Activated naive CD4-positive, alpha-beta T cell treated with anti-CD3 and anti-CD28 coated beads for 36 hours (primary cell): ENCODE results near the gene C11orf65. TPM values are rescaled to one million over a fixed set of nuclear protein-coding genes. Genes with fewer than 3 reads are reported as not detected.
"Not testable (repeated sequence)": the region's sequence is repeated elsewhere in the genome, so short reads cannot be mapped to it uniquely, and the experiment has no call there.

Source experiments
- CTCF ChIA-PET: fragments of 350-600 bp; sonication (Branson Sonifier 250); formaldehyde crosslinking; loops from one replicate; lab custom pipeline; 2021; ENCODE audit warnings: antibody characterized with exemption; lab: Charles Lee
- DNase-seq: peaks from one replicate; pipeline ENCODE4 v3.0.0-alpha.2; 2020
- H3K27ac Mint-ChIP-seq: one replicate; pipeline ENCODE4 v1.8.0; 2021; ENCODE audit warnings: mild to moderate bottlenecking, mixed read lengths
- H3K27me3 Mint-ChIP-seq: one replicate; pipeline ENCODE4 v1.8.0; 2021; ENCODE audit warnings: low read depth, mixed read lengths
- H3K36me3 Mint-ChIP-seq: one replicate; pipeline ENCODE4 v1.8.0; 2021; ENCODE audit warnings: low read depth, mixed read lengths
- H3K4me1 Mint-ChIP-seq: one replicate; pipeline ENCODE4 v1.8.0; 2021; ENCODE audit warnings: low read depth, mixed read lengths
- H3K4me3 Mint-ChIP-seq: one replicate; pipeline ENCODE4 v1.8.0; 2021; ENCODE audit warnings: mild to moderate bottlenecking, moderate library complexity, mixed read lengths
- H3K9me3 Mint-ChIP-seq: one replicate; pipeline ENCODE4 v1.8.0; 2021; ENCODE audit warnings: mixed read lengths
- intact Hi-C: fragments of 100-400 bp; cut with micrococcal nuclease; formaldehyde crosslinking; loops from one replicate; pipeline ENCODE4 v1.15.1; 2023
- total RNA-seq, 2 experiments: library from RNA; stranded (reverse); gene quantifications; one replicate each; pipeline ENCODE4 v1.2.3, GENCODE V29; 2021

C11orf65 gene
- total RNA-seq, 2 experiments from 2014 or later = 2.2 to 3.1 TPM

DNA sequence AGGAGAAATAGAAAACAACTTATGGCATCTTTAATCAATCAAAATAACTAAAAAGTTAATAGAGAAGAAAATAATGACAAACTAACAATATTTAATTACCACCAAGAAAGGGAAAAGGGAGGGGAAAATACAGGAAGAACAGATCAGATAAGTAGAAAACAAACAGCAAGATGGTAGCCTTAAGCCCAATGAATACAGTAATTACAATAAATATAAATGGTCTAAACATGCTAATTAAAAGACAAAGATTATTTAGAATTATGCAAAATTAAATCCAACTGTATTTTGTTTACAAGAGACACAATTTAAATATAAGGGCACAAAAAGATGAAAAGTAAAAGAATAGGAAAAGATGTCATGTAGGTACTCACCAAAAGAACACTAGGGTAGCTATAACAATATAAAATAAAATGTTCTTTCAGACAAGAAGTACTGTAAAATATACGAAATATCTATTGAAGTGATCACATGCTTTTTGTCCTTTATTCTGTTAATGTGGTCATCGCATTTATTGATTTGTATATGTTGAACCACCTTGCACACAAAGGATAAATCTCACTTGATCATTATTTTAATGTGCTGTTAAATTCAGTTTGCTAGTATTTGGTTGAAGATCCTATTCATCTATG lies 14.0 kb downstream of the C11orf65 start:
- intact Hi-C loops = no loop called here
- Mint-ChIP-seq H3K36me3 (peaks cover 2% of the 10 kb centered on the region), H3K27me3 (no peaks in the 10 kb centered on the region), H3K4me1 (no peaks in the 10 kb centered on the region), H3K4me3 (no peak overlapping the region), H3K27ac (no peak overlapping the region), H3K9me3 (peaks cover 21% of the 10 kb centered on the region)
- no peak for DNase-seq
- CTCF ChIA-PET = no interaction called here

DNA sequence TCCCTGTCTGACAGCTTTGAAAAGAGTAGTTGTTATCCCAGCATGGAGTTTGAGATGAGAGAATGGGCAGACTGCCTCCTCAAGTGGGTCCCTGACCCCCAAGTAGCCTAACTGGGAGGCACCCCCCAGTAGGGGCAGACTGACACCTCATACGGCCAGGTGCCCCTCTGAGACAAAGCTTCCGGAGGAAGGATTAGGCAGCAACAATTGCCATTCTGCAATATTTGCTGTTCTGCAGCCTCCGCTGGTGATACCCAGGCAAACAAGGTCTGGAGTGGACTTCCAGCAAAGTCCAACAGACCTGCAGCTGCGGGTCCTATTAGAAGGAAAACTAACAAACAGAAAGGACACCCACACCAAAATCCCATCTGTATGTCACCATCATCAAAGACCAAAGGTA lies 25.9 kb downstream of the C11orf65 start:
- H3K27ac Mint-ChIP-seq, H3K27me3 Mint-ChIP-seq, intact Hi-C loops, H3K4me1 Mint-ChIP-seq, DNase-seq, H3K4me3 Mint-ChIP-seq, CTCF ChIA-PET: not testable (repeated sequence)
- H3K9me3 Mint-ChIP-seq = peaks cover 21% of the 10 kb centered on the region
- H3K36me3 Mint-ChIP-seq = peaks cover 13% of the 10 kb centered on the region

DNA sequence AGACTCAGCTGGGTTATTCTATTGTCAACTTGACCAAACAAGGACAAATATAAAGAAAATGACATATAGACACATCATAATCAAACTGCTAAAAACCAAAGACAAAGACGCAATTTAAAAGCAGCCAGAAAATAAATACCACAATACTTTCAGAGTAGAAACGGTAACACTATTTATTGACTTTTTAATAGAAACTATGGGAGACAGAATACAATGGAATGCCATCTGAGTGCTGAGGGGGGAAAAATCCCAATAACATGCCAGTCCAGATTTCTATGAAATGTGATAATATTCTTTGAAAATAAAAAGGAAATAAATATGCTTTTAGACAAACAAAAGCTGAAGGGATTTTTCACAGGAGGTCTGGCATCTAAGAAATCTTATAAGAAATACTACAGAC lies 30.7 kb downstream of the C11orf65 start:
- Mint-ChIP-seq H3K36me3 (no peaks in the 10 kb centered on the region), H3K27me3 (no peaks in the 10 kb centered on the region), H3K27ac (no peak overlapping the region), H3K4me1 (no peaks in the 10 kb centered on the region), H3K9me3 (peaks cover 7% of the 10 kb centered on the region), H3K4me3 (no peak overlapping the region)
- DNase-seq = no peak
- intact Hi-C loops = no loop called here
- CTCF ChIA-PET = no interaction called here

DNA sequence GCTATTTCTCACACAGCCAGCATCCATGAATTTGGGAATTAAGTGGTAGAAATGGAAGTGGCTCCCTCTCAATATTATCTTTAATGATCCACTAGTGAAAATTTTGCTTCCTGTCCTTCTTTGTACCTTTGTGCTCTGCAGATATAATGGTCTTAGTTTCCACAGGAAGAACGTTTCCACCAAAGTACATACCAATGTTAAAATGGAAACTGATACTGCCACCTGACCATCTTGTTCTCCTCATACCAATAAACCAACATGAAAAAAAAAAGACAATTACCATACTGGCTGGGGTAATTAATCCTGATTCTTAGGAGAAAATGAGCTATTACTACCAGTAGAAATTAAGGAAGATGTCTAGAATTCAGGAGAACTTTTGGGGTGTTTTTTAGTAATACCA lies 32.3 kb downstream of the C11orf65 start:
- peaks cover 3% of the 10 kb centered on the region for H3K9me3 Mint-ChIP-seq
- no peaks in the 10 kb centered on the region for H3K4me1 Mint-ChIP-seq
- no peaks in the 10 kb centered on the region for H3K27me3 Mint-ChIP-seq
- no peaks in the 10 kb centered on the region for H3K36me3 Mint-ChIP-seq
- intact Hi-C loops = no loop called here
- CTCF ChIA-PET = no interaction called here
- H3K27ac Mint-ChIP-seq = no peak overlapping the region
- no peak overlapping the region for H3K4me3 Mint-ChIP-seq
- no peak for DNase-seq

DNA sequence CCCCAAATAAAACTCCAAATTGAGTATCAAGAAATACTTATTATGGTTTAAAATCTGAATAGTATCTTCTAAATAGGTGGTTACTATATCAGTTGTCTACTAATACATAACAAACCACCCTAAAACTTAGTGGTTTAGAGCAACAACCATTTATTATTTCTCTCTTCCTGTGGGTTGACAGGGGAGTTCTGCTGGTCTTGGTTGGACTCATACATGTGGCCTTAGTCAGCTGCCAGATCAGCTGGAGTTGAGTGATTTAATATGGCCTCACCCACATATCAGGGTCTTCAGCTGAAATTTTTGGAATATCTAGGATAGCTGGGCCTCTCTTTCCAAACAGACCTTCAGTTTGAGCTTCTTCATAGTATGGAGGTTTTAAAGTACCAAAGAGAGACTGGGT lies 34.5 kb downstream of the C11orf65 start:
- intact Hi-C loops = no loop called here
- H3K9me3 Mint-ChIP-seq = peaks cover 3% of the 10 kb centered on the region
- no peak for DNase-seq
- no peaks in the 10 kb centered on the region for H3K27me3 Mint-ChIP-seq
- CTCF ChIA-PET = interaction anchor here (0.6 to 0.7 kb wide), 2 partner anchors 203 to 282 kb away, joined by 4 read pairs; no protein-coding TSS in a partner anchor
- H3K4me1 Mint-ChIP-seq = no peaks in the 10 kb centered on the region
- H3K27ac Mint-ChIP-seq = no peak overlapping the region
- H3K36me3 Mint-ChIP-seq = peaks cover 4% of the 10 kb centered on the region
- no peak overlapping the region for H3K4me3 Mint-ChIP-seq

DNA sequence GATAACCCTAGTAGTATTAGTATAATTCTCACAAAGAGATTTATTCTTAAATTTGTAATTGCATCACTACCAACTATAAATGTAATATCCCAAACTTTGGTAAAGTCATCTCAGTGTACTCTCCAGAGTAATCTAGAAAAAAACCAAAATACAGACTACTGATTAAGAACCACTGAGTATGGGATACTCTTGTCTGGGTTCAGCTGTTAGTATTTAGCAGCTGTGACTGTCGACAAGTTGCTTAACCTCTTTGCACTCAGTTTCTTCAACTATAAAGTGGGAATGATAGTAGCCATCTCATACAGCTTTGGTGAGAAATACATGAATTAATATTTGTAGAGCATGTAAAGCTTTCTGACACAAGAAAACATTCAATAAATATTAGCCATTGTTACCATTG lies 35.3 kb downstream of the C11orf65 start:
- H3K27ac Mint-ChIP-seq = no peak overlapping the region
- H3K27me3 Mint-ChIP-seq = no peaks in the 10 kb centered on the region
- no peak overlapping the region for H3K4me3 Mint-ChIP-seq
- H3K9me3 Mint-ChIP-seq = peaks cover 3% of the 10 kb centered on the region
- H3K36me3 Mint-ChIP-seq = peaks cover 4% of the 10 kb centered on the region
- CTCF ChIA-PET = no interaction called here
- H3K4me1 Mint-ChIP-seq = no peaks in the 10 kb centered on the region
- no peak for DNase-seq
- intact Hi-C loops = no loop called here

DNA sequence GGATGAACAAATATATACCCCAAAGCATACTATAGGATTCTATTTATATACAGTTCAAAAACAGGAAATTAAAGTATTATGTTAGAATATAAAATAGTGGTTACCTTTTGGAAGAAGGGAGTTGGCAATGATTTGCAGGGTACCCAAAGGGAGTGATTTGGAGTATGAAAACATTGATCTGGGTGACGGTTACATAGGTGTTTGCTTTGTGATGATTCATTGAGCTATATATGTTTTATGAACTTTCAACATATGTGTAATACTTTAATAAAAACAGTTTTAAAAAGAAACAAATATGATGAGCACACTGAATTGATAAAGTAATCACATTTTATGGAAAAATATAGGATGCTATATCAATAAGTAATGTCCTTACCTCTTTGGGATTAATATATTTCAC lies 36.0 kb downstream of the C11orf65 start:
- H3K27me3 Mint-ChIP-seq = no peaks in the 10 kb centered on the region
- H3K27ac Mint-ChIP-seq = no peak overlapping the region
- H3K36me3 Mint-ChIP-seq = peaks cover 4% of the 10 kb centered on the region
- H3K4me1 Mint-ChIP-seq = no peaks in the 10 kb centered on the region
- intact Hi-C loops = no loop called here
- no peak overlapping the region for H3K4me3 Mint-ChIP-seq
- peaks cover under 1% of the 10 kb centered on the region for H3K9me3 Mint-ChIP-seq
- DNase-seq = no peak
- CTCF ChIA-PET = no interaction called here

DNA sequence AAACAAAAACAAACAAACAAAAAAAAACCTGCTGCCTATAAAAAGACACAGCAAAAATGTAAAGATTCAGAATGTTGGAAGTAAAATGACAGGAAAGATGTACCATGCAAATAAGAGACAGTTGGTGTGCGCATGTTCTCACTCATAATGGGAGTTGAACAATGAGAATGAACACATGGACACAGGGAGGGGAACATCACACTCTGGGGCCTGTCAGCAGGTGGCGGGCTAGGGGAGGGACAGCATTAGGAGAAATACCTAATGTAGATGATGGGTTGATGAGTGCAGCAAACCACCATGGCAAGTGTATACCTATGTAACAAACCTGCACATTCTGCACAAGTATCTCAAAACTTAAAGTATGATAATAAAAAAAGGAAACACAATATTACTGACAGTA lies 49.8 kb downstream of the C11orf65 start:
- DNase-seq = peak; percentile 47
- H3K4me1 Mint-ChIP-seq, H3K9me3 Mint-ChIP-seq, H3K27ac Mint-ChIP-seq, H3K36me3 Mint-ChIP-seq, H3K27me3 Mint-ChIP-seq, H3K4me3 Mint-ChIP-seq: not testable (repeated sequence)
- intact Hi-C loops = loop anchor here (1.0 to 5.0 kb wide), 2 partner anchors 231 to 280 kb away; no protein-coding TSS in a partner anchor
- CTCF ChIA-PET = interaction anchor here (0.6 to 0.7 kb wide), 4 partner anchors 17 to 225 kb away, joined by 3 to 4 read pairs (median 3); no protein-coding TSS in a partner anchor

DNA sequence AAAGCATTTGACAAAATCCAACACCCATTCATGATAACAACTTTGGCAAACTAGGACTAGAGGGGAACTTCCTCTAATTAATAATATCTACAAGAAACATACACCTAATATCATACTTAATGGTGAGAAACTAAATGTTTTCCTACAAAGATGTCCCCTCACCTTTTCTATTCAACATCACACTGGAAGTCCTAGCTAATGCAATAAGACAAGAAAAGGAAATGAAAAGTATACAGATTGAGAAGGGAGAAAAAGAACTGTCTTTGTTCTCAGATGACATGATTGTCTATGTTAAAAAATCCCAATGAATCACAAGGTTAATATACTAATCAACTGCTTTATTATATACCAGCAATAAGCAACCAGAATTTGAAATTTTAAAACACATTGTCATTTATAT lies 52.4 kb downstream of the C11orf65 start:
- H3K9me3 Mint-ChIP-seq = peaks cover 2% of the 10 kb centered on the region
- no peaks in the 10 kb centered on the region for H3K27me3 Mint-ChIP-seq
- no peak overlapping the region for H3K4me3 Mint-ChIP-seq
- H3K36me3 Mint-ChIP-seq = no peaks in the 10 kb centered on the region
- H3K27ac Mint-ChIP-seq = no peak overlapping the region
- H3K4me1 Mint-ChIP-seq = no peaks in the 10 kb centered on the region
- intact Hi-C loops = loop anchor here (5.0 kb wide), 1 partner anchor 278 kb away; no protein-coding TSS in a partner anchor
- CTCF ChIA-PET = no interaction called here
- DNase-seq = no peak

DNA sequence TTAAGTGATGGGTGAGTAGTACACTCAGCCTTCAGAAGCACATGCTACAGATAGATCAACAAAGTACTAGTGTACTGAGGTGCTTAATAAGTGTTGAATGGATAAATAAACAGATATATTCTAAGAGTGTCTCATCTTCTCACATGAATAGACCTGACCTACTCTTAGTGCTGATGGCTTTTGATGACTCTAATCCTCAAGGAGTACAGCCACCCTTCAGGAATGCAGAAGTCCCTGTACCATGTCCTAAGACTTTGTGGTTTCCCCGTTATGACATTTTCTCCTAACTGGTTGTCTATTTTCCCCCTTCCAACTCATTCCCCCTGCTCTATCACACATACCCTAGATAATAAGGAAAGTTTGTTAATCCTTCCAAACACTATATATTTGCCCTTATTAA lies 61.6 kb downstream of the C11orf65 start:
- Mint-ChIP-seq H3K4me3 (no peak overlapping the region), H3K27me3 (no peaks in the 10 kb centered on the region), H3K4me1 (no peaks in the 10 kb centered on the region), H3K9me3 (no peaks in the 10 kb centered on the region), H3K36me3 (no peaks in the 10 kb centered on the region), H3K27ac (no peak overlapping the region)
- CTCF ChIA-PET = no interaction called here
- intact Hi-C loops = no loop called here
- DNase-seq = no peak

DNA sequence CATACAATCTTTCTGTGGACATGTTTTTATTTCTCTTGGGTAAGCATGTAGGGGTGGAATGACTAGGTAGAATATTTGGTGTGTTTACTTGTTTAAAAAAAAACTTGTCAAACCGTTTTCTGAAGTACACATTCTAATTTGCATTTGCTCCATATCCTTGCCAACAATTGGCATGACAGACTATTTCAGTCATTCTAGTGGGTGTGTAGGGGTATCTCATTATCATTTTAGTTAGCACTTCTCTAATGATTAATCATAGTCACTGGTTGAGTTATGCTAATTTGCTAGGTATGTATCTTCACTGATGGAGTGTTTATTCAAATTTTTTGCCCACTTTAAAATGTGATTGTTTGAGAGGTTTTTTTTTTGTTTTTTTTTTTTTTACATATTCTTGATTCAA lies 64.3 kb downstream of the C11orf65 start:
- H3K4me1 Mint-ChIP-seq = no peaks in the 10 kb centered on the region
- H3K27ac Mint-ChIP-seq = no peak overlapping the region
- intact Hi-C loops = no loop called here
- H3K36me3 Mint-ChIP-seq = no peaks in the 10 kb centered on the region
- no peak overlapping the region for H3K4me3 Mint-ChIP-seq
- no peak for DNase-seq
- no peaks in the 10 kb centered on the region for H3K27me3 Mint-ChIP-seq
- CTCF ChIA-PET = no interaction called here
- H3K9me3 Mint-ChIP-seq = no peaks in the 10 kb centered on the region

DNA sequence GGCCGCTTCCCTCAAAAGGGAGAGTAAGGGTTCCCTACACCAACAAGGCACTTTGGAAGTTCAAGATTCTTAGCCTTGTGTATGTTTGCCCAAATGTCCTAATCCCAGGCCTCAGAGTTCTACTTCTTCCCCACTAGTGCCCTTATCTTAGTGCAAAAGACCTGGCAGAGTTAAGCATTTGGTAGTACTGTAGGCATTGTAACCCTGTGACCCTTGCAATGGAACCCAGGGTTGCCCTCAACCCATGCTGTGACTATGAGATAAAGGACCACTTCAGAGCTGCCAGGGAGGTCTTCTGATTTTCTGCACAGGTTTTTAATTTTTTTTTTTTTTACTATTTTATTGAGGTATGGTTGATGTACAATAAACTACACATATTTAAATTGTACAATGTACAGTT lies 65.1 kb downstream of the C11orf65 start:
- no peak overlapping the region for H3K4me3 Mint-ChIP-seq
- H3K27me3 Mint-ChIP-seq = no peaks in the 10 kb centered on the region
- H3K4me1 Mint-ChIP-seq = no peaks in the 10 kb centered on the region
- no peak overlapping the region for H3K27ac Mint-ChIP-seq
- no peaks in the 10 kb centered on the region for H3K9me3 Mint-ChIP-seq
- DNase-seq = no peak
- no peaks in the 10 kb centered on the region for H3K36me3 Mint-ChIP-seq
- intact Hi-C loops = no loop called here
- CTCF ChIA-PET = interaction anchor here (1.3 kb wide), 1 partner anchor 246 kb away, joined by 3 read pairs; no protein-coding TSS in a partner anchor

DNA sequence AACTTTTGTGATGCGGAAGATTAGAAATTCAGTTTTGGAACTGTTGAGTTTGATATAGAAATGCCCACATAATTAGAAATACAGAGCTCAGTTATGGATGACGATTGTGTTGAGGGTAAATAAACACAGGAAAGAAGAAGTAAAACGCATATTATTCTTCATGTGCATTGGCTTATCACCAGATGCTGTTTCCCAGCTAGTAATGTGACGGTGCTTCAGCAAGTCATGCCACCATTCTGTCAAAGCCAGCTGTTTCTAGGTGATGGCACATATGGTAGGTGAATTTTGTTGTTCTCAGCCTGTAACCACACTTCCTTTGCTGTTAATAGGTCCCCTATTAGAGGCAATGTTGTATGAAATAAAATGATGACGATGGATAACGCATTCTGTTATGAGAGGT lies 68.9 kb downstream of the C11orf65 start:
- DNase-seq = no peak
- H3K4me3 Mint-ChIP-seq = no peak overlapping the region
- CTCF ChIA-PET = no interaction called here
- intact Hi-C loops = no loop called here
- H3K27ac Mint-ChIP-seq = no peak overlapping the region
- H3K36me3 Mint-ChIP-seq = no peaks in the 10 kb centered on the region
- H3K9me3 Mint-ChIP-seq = no peaks in the 10 kb centered on the region
- no peaks in the 10 kb centered on the region for H3K27me3 Mint-ChIP-seq
- no peaks in the 10 kb centered on the region for H3K4me1 Mint-ChIP-seq
